Osteocyte (in vitro differentiated cells): ENCODE results near the gene DAB2IP. TPM values are rescaled to one million over a fixed set of nuclear protein-coding genes. Genes with fewer than 3 reads are reported as not detected.

Experiments
- DNase-seq: peaks from one replicate; pipeline ENCODE4 v3.0.0; 2021; ENCODE audit warnings: mixed read lengths; ENCODE audit not compliant: unreplicated experiment; ENCODE audit errors: extremely low spot score
- H3K27ac Mint-ChIP-seq: one replicate; pipeline ENCODE4 v1.8.0; 2021; ENCODE audit warnings: mild to moderate bottlenecking, mixed read lengths; ENCODE audit not compliant: unreplicated experiment
- H3K27me3 Mint-ChIP-seq: one replicate; pipeline ENCODE4 v1.8.0; 2021; ENCODE audit warnings: mixed read lengths; ENCODE audit not compliant: unreplicated experiment
- H3K36me3 Mint-ChIP-seq: one replicate; pipeline ENCODE4 v1.8.0; 2021; ENCODE audit warnings: mixed read lengths; ENCODE audit not compliant: unreplicated experiment
- H3K4me1 Mint-ChIP-seq: one replicate; pipeline ENCODE4 v1.8.0; 2021; ENCODE audit warnings: mixed read lengths; ENCODE audit not compliant: unreplicated experiment
- H3K4me3 Mint-ChIP-seq: one replicate; pipeline ENCODE4 v1.8.0; 2021; ENCODE audit warnings: mild to moderate bottlenecking, moderate library complexity, mixed read lengths; ENCODE audit not compliant: unreplicated experiment
- H3K9me3 Mint-ChIP-seq: one replicate; pipeline ENCODE4 v1.8.0; 2021; ENCODE audit warnings: mixed read lengths; ENCODE audit not compliant: unreplicated experiment
- CTCF ChIP-seq: fragments of 200-600 bp; sonication (generic); IDR thresholded peaks from 2 replicates; pipeline ENCODE4 v1.5.0; 2021; ENCODE audit warnings: antibody characterized with exemption, mild to moderate bottlenecking, moderate library complexity
- total RNA-seq: library from RNA; stranded (reverse); gene quantifications from 2 replicates; pipeline ENCODE4 v1.2.1, GENCODE V29; 2021

The DAB2IP gene
- total RNA-seq, 1 donor from 2014 or later = 43.6 TPM

GRCh38 chr9:121673576-121673975 lies 22.1 kb downstream of the DAB2IP start:
- peaks cover 23% of the 10 kb centered on the region for H3K4me1 Mint-ChIP-seq
- H3K36me3 Mint-ChIP-seq = peaks cover 2% of the 10 kb centered on the region
- no peak for DNase-seq
- H3K27me3 Mint-ChIP-seq = no peaks in the 10 kb centered on the region
- H3K9me3 Mint-ChIP-seq = no peaks in the 10 kb centered on the region
- no peak for TF ChIP-seq CTCF
- no peak overlapping the region for H3K27ac Mint-ChIP-seq
- no peak overlapping the region for H3K4me3 Mint-ChIP-seq

- H3K27ac Mint-ChIP-seq = no peak overlapping the region
- no peaks in the 10 kb centered on the region for H3K9me3 Mint-ChIP-seq
- peaks cover 2% of the 10 kb centered on the region for H3K36me3 Mint-ChIP-seq
- peaks cover 23% of the 10 kb centered on the region for H3K4me1 Mint-ChIP-seq
- no peak overlapping the region for H3K4me3 Mint-ChIP-seq
- TF ChIP-seq CTCF = no peak
- DNase-seq = no peak
- no peaks in the 10 kb centered on the region for H3K27me3 Mint-ChIP-seq
Observed at GRCh38 chr9:121674017-121674416, 22.6 kb downstream of the DAB2IP start.

- no peaks in the 10 kb centered on the region for H3K9me3 Mint-ChIP-seq
- DNase-seq = no peak
- peaks cover 8% of the 10 kb centered on the region for H3K36me3 Mint-ChIP-seq
- peaks cover 23% of the 10 kb centered on the region for H3K4me1 Mint-ChIP-seq
- no peak for TF ChIP-seq CTCF
- no peaks in the 10 kb centered on the region for H3K27me3 Mint-ChIP-seq
- H3K27ac Mint-ChIP-seq = no peak overlapping the region
- H3K4me3 Mint-ChIP-seq = no peak overlapping the region
Observed at GRCh38 chr9:121674952-121675351, 23.5 kb downstream of the DAB2IP start.

- peak overlapping the region; percentile 19 for H3K27ac Mint-ChIP-seq
- no peak for DNase-seq
- TF ChIP-seq CTCF = no peak
Observed at GRCh38 chr9:121675381-121675780, 23.9 kb downstream of the DAB2IP start.

DNA sequence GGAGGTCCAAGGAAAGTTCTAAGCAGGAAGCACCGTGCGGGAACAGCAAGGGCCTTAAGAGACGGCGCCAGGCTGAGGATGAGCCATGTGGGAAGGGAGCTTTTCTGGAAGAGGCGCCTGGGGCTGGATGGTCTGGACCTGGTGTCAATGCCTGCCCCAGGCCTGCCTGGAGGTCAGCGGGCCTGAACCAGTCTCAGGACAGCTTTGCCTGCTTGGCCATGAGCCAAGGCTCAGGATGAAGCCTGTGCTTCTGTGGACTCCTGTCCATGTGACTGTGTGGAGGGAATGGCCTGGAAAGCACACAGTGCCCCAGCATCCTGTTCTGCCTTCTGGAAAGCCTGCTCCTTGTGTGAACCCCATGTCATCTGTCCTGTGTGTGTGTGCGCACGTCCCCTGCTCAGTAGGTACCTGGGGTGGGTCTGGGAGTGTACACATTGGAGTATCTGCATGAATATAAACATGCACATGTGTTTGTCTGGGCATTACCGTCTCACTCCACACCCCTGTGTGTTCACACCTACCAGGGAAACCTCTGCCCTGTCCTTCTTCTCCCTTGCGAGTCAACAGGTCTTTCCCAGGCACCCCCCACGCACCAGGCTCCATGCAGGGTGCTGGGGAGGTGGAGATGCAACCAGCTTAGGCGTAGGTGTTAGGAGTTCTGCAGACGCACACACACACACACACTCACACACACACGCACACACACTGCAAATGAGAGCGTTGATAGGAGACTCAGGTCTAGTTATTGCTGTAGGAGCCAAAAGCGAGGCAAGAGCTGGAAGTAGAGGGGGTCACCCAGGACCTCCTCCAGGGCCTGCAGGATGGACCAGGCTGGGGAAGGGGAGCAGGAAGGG lies 24.8 kb downstream of the DAB2IP start:
- H3K9me3 Mint-ChIP-seq = no peaks in the 10 kb centered on the region
- H3K4me1 Mint-ChIP-seq = peaks cover 23% of the 10 kb centered on the region
- no peak for TF ChIP-seq CTCF
- no peak overlapping the region for H3K4me3 Mint-ChIP-seq
- no peak for DNase-seq
- peaks cover 7% of the 10 kb centered on the region for H3K36me3 Mint-ChIP-seq
- no peak overlapping the region for H3K27ac Mint-ChIP-seq
- no peaks in the 10 kb centered on the region for H3K27me3 Mint-ChIP-seq

More at GRCh38 chr9:121675381-121675780, 23.9 kb downstream of the DAB2IP start:
- Mint-ChIP-seq H3K9me3 (no peaks in the 10 kb centered on the region), H3K27me3 (no peaks in the 10 kb centered on the region), H3K4me1 (peaks cover 23% of the 10 kb centered on the region), H3K4me3 (no peak overlapping the region), H3K36me3 (peaks cover 8% of the 10 kb centered on the region)
